HG03159 (cell line): Measurements from ENCODE around the gene ONECUT3.

ENCODE experiments used
- ATAC-seq: cut with Tn5 transposase; IDR thresholded peaks from one replicate; pipeline ENCODE4 v1.9.1; 2021; ENCODE audit warnings: mild to moderate bottlenecking, moderate library complexity; ENCODE audit not compliant: unreplicated experiment

ONECUT3 gene

GRCh38 chr19:1813192-1814182, 60.2 kb downstream of the ONECUT3 start:
- no peak for ATAC-seq

- ATAC-seq: no peak
Measured at GRCh38 chr19:1814391-1814790, 61.1 kb downstream of the ONECUT3 start.

DNA sequence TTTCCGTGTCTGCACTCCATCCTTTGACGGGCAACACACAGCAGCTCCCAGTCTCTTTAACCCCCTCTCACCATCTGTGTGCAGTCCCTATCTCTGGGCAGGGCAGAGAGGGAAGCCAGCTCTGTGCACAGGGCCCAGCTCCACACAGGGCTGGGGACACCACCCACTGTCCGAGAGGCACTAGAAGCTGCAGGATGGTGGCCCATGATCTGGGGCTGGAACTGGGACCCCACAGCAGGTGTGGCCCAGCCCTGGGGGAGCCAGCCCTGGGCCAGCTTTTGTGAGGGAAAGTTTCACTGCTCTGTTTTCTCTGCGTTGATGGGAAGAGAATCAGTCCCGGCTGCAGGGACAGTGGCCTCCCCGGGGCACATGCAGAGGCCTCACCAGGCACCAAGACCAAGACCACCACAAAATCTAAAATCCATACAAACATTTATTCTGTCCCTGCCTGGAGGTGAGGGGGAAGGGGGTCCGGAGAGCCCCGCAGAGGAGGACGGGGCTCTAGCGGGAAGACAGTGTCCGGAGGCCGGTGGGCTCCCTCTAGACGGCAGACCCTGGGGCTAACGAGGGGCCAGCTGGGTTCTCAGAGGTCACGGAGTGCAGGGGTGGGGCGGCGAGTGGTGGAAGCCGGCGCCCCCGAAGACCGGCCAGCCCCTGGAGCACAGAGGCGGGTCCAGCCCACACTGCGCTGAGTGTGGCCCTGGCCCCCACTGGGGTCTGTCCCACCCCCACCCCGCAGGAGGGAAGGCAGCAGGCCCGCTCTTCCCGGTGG, 61.7 kb downstream of the ONECUT3 start:
- no peak for ATAC-seq

DNA sequence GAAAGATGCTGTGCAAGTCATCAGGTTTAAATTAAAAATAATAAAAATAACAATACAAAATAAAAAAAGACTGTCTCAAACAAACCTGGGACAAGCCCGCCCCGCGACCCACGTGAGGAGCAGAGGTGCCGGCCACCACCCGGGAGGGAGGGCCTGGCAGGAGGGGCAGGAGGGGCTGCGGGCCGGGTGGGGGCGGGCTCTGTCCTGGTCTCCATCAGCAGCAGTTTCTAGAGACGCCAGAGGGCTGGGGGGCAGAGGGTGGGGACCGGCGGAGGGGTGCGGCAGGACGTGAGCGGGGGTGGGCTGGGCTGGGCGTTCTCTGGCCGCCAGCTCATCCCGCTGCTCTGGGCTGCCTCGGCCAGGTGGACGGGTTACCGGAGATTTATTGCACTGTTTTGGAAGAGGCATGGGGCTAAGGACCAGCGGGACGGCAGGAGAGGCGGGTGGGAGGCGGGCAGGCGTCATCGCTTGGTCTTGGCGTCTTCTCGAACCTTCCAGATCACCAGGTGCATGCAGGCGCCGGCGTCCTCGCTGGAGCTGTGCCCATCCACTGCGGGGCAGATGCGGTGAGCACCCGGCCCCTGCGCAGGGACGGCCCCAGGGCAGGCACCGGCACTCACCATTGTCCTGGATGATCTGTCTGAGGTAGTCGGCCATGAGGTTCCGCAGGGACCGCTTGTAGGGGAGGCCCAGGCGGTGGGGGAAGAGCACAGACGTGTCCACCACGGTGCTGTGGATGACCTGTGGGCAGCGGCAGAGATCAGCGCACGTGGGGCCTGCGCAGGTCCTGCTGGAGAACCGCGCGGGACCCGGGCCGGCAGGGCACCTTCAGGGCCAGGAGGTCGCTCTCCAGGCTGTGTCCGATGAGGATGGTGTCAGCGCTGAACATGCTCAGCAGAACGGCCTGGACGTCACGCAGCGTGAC, 62.6 kb downstream of the ONECUT3 start:
- ATAC-seq: no peak

DNA sequence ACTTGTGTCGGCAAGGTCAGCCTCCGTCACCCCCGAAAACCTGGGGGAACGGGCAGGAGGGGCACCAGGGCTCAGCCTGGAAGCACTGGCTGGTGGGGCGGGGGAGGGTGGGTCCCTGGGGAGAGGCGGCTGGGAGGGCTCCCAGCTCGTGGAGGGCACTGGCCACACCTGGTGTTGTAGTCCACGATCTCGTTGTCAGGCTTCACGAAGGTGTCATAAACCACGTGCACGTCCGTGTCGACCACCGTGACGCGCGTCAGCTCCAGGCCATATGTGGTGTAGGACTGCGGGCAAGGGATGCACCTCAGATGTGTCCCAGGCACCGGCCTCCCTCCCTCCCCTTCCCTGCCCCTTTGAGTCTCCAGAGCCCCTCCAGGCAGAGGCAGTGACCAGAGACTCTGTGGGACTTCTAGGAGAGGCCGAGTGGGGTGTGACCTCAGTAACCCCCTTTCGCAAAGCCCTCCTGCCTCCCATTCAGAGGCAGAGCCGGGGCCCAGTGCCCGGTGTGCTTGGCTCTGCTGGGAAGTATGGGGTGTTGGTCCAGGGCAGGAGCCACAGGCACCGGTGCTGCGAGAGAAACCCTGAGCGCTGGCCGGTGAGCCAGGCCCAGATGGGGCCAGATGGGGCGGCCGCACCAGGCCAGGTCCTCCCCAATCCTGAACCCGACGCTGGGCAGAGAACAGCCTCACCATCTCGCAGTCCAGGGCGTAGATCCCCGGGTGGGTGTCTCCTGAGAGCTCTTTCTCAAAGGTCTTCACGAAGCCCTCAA, 63.4 kb downstream of the ONECUT3 start:
- ATAC-seq: no peak

DNA sequence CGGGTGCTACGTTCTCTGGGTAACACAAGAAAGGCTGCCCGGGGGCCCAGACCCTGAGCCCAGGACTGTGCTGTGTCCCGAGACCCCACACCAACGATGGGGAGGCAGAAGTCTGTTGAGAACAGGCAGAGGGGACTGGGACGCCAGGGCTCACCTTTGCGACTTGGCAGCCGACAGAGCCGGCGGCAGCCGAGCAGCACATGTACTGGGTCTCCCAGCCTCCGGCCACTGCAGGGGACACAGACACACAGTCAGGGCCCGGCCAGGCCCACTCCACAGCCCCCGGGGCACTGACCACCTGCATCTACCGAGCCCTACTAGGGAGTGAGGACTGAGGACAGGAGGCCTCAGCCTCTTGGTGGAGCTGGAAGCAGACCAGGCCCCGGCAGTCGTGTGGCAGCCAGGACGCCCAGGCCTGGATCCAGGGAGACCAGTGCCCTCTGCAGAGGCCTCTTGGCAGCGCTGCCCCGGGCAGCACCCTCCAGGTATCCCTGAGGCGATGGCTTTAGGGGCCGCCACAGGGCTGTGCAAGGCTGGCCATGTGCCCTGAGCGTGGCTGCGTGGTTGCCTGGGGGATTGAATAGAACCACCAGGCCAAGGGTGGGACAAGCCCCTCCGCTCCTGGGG, 64.4 kb downstream of the ONECUT3 start:
- no peak for ATAC-seq

DNA sequence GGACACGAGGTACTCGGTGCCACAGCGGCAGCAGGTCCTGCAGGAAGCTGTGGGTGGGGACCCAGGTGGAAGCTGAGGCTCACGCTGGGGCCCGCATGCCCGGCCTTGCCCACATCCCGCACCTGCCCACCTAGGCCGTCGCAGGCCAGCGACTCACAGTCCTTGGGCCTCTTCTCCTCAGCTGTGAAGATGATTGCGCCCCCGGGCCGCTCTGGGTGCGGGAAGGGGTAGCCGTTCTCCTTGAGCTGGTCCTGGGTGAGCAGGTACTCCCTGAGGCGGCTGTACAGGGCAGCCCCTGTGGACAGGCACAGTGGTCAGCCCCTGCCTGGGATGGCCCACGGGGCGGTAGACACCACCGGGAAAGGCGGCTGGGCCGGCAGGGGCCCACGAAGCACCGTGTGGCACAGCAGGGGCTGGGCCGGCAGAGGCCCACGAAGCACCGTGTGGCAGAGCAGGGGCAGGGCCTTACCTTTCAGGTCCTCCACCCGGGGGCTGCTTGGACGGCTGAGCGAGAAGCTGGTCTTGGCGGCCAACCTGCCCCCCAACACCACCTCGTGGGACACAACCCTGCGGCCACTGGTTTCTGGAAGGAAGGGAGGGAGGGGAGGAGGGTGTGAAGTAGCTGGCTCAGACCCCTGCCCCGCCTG, 65.4 kb downstream of the ONECUT3 start:
- no peak for ATAC-seq

- no peak for ATAC-seq
Measured at GRCh38 chr19:1819341-1820255, 66.3 kb downstream of the ONECUT3 start.

- ATAC-seq: no peak
Measured at GRCh38 chr19:1822210-1822609, 68.9 kb downstream of the ONECUT3 start.

DNA sequence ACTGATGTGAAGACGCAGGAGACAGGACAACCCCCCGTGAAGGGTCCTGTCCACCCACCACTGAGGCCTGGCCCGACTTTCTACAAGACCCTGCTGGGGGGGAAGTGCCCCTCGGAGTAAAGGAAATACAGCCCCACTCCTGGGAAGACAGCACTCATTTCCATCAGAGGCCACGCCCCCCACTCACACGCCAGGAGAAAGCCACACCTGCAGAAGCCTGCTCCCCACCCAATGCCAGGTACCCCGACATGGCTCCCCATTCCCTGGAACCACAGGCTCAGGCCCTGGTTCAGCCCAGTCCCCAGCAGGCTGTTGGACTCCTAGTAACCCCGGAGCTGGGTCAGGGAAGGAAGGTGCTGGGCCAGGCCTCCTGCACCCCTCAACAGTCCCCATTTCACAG, 69.7 kb downstream of the ONECUT3 start:
- ATAC-seq: no peak

- ATAC-seq: no peak
Measured at GRCh38 chr19:1823539-1824251, 70.4 kb downstream of the ONECUT3 start.

DNA sequence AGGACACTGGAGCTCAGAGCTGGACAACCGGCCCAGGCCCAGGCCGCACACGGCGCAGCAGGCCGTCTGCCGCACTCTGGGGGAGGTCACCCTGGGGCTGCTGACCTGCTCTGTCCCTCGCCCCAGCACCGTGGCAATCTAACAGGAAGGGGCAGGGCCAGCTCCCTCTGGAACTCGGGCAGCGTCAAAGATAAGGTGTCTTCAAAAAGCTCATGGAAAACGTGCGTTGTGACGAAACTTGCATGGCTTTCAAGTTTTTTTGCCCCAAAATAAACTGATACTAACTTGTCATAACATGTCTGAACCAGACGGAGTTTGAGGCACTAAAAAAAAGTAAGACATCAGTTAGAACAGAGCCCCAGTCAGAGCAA, 70.9 kb downstream of the ONECUT3 start:
- ATAC-seq: no peak

DNA sequence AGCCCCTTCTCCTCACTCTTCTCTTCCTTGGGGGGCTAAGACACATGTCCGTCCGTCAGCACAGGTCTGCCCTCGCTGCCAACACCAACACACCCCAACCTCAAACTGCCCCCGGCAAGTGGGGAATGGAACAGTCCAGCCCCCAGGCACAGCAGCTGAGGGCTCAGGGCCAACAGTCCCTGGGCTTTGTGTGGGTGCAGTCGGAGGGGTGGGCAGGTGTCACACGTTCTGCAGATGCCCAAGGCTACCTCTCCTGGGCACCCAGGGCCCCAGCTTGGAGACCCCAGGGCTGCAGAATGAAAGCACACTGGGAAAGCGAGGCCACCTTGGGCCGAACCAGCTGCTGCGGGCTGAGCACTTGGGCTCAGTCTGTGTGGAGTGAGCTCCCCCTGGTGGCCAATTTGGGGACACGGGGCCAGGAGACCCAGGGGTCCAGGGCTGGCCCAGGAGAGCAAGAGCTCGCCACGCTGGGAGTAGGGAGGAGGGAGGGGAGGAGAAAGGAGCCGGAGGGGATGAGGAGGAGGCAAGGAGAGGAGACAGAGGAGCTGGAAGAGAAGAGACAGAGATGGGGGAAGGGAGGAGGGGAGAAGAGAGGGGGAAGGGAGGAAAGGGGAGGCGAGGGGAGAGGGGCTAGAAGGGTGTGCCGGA, 72.7 kb downstream of the ONECUT3 start:
- no peak for ATAC-seq

DNA sequence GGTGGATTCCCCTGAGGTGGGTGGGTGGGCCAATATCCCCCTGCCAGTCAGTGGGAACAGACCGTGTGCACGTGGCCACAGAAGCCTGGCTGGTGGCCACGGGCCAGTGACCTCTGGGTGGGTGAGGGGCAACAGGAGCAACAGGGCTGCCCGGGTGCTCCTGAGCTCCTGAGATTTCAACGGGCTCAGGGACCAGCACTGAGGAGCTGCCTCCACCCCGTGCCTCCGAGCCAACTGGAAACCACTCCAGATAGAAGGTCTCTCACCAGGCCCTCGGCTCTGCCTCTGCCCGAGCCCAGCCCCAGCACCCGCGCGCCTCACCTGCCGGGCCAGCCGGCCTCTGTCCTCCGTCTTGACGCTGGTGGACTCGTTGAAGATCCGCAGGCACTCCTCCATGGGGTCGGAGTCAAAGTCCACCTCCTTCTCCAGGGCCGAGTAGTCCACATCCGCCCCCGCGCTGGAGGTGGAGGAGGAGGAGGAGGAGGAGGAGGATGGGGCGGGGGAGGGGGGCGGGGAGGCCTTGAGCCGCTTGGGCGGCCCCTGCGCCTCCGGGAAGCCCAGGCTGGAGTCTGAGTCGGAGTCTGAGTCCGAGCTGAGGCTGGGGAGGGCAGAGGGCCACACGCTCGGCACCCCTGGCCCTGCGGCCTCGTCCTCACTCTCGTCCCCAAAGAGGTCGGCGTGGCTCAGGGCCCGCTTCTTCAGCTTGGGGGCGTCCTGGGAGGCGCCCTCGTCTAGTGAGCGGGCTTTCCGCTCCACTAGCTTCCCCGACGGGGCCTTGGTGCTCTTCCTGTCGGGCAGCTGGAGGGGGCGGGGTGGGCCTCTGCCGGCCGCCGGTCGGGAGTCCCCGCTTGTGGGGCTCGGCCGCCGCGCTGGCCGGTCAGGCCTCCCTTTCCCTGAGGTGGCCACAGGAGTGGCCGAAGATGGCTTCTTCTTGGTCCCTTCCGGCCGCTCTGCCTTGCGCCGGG, 73.5 kb downstream of the ONECUT3 start:
- ATAC-seq: no peak

- ATAC-seq: no peak
Measured at GRCh38 chr19:1827566-1828278, 74.4 kb downstream of the ONECUT3 start.
